Head of caudate nucleus (tissue), 42 donors: ENCODE results near the gene PTPN11.
A peak's percentile ranks its signal among the peaks of the same experiment; 100 is the strongest.

Experiments used
- DNase-seq, 42 donors: peaks; one replicate each; pipeline versions ENCODE4 v3.0.0 to v3.0.0-alpha.2; 2020 to 2021; ENCODE audit warnings: mixed read lengths in 7 of 42
- intact Hi-C: fragments of 100-400 bp; cut with DNase I; formaldehyde crosslinking; loops from one replicate; pipeline ENCODE4 v1.15.0; 2022

Gene PTPN11

GRCh38 chr12:112527082-112527481 is 108.3 kb downstream of the PTPN11 start:
- intact Hi-C loops, result no loop called here
- DNase-seq, result no peak

- intact Hi-C loops, result no loop called here
- DNase-seq, result no peak
Observed at GRCh38 chr12:112527501-112527900, 108.8 kb downstream of the PTPN11 start.

- intact Hi-C loops, result no loop called here
- no peak for DNase-seq
Observed at GRCh38 chr12:112528521-112528920, 109.8 kb downstream of the PTPN11 start.

GRCh38 chr12:112530941-112531340 is 112.2 kb downstream of the PTPN11 start:
- no peak for DNase-seq
- intact Hi-C loops, result no loop called here

GRCh38 chr12:112532106-112532505 is 113.4 kb downstream of the PTPN11 start:
- no peak for DNase-seq
- intact Hi-C loops, result no loop called here

- DNase-seq, result no peak
- intact Hi-C loops, result no loop called here
Observed at GRCh38 chr12:112533528-112533927, 114.8 kb downstream of the PTPN11 start.

- no peak for DNase-seq
- intact Hi-C loops, result no loop called here
Observed at GRCh38 chr12:112535017-112535416, 116.3 kb downstream of the PTPN11 start.

GRCh38 chr12:112535637-112536366 is 117.1 kb downstream of the PTPN11 start:
- intact Hi-C loops, result no loop called here
- no peak for DNase-seq

GRCh38 chr12:112536367-112536730 is 117.6 kb downstream of the PTPN11 start:
- DNase-seq, result no peak
- intact Hi-C loops, result no loop called here

GRCh38 chr12:112537710-112538396 is 119.1 kb downstream of the PTPN11 start:
- no peak for DNase-seq
- intact Hi-C loops, result no loop called here

GRCh38 chr12:112538740-112539139 is 120.0 kb downstream of the PTPN11 start:
- DNase-seq, result no peak
- intact Hi-C loops, result no loop called here

- DNase-seq, result no peak
Observed at GRCh38 chr12:112539221-112539620, 120.5 kb downstream of the PTPN11 start.

GRCh38 chr12:112540021-112540420 is 121.3 kb downstream of the PTPN11 start:
- DNase-seq, result peak in 2 of 42 donors; percentile 19 to 45
- intact Hi-C loops, result no loop called here

More at GRCh38 chr12:112539221-112539620, 120.5 kb downstream of the PTPN11 start:
- intact Hi-C loops, result no loop called here

GRCh38 chr12:112543751-112544150 is 125.0 kb downstream of the PTPN11 start:
- DNase-seq, result peak in 40 of 42 donors; percentile 10 to 86 (median 43)
- intact Hi-C loops, result no loop called here

GRCh38 chr12:112546339-112546738 is 127.6 kb downstream of the PTPN11 start:
- intact Hi-C loops, result no loop called here
- no peak for DNase-seq

- no peak for DNase-seq
- intact Hi-C loops, result no loop called here
Observed at GRCh38 chr12:112546996-112547395, 128.2 kb downstream of the PTPN11 start.

- DNase-seq, result no peak
- intact Hi-C loops, result no loop called here
Observed at GRCh38 chr12:112549031-112549430, 130.3 kb downstream of the PTPN11 start.

- DNase-seq, result no peak
- intact Hi-C loops, result no loop called here
Observed at GRCh38 chr12:112551681-112552080, 132.9 kb downstream of the PTPN11 start.

- no peak for DNase-seq
- intact Hi-C loops, result no loop called here
Observed at GRCh38 chr12:112555621-112556233, 137.0 kb downstream of the PTPN11 start.

GRCh38 chr12:112557951-112558630 is 139.3 kb downstream of the PTPN11 start:
- intact Hi-C loops, result no loop called here
- DNase-seq, result peak in 40 of 42 donors; percentile 12 to 77 (median 47)
